PFSK-1 (cell line): ENCODE data around the gene COL23A1.

Source experiments
- POLR2AphosphoS5 ChIP-seq: IDR thresholded peaks from 2 replicates; pipeline ENCODE4 v1.6.1; 2012; ENCODE audit warnings: low read depth, mild to moderate bottlenecking, control low read depth, low read length, moderate library complexity
- REST ChIP-seq, 2 experiments: IDR thresholded peaks; 2 replicates each; pipeline versions ENCODE4 v1.6.1 to v1.8.0; 2011 to 2012; ENCODE audit warnings: low read depth in 2 of 2, low read length in 2 of 2, control low read depth in 1 of 2, inconsistent platforms in 1 of 2, mild to moderate bottlenecking in 1 of 2, moderate library complexity in 1 of 2; ENCODE audit not compliant: insufficient read depth in 1 of 2
- SIN3A ChIP-seq: IDR thresholded peaks from 2 replicates; pipeline ENCODE4 v1.6.1; 2012; ENCODE audit warnings: mild to moderate bottlenecking, low read length, moderate library complexity, borderline replicate concordance; ENCODE audit not compliant: insufficient read depth
- TAF1 ChIP-seq: IDR thresholded peaks from 2 replicates; pipeline ENCODE4 v1.6.1; 2012; ENCODE audit warnings: low read length, control low read depth, borderline replicate concordance; ENCODE audit not compliant: insufficient read depth

DNA sequence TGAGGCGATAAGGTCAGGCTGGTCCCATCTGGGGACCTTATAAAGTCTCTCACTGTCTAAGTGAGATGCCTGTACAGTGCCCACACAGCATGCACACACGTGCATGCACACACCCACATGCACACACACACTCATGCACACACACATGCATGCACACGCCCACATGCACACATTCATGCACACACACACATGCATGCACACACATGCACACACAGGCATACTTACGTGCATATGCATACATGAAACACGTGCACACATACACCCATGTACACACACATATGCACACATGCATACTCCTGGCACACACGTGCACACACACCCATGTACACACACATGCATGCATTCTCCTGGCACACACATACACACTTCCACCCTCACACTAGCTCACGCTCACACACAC, 12.2 kb downstream of the COL23A1 start:
- TF ChIP-seq POLR2AphosphoS5, result no peak
- TF ChIP-seq TAF1, result no peak
- TF ChIP-seq SIN3A, result no peak
- no peak for TF ChIP-seq REST (IDR thresholded peaks at IDR 0.05; ENCODE audit: insufficient read depth in 1 of 2, low read depth in 2 of 2, low read length in 2 of 2)
